Neural crest cell (in vitro differentiated cells): ENCODE results near the gene HGS. TPM values are rescaled to one million over a fixed set of nuclear protein-coding genes. Genes with fewer than 3 reads are reported as not detected.

Source experiments
- DNase-seq: peaks from one replicate; pipeline ENCODE4 v3.0.0; 2021; ENCODE audit warnings: low read depth, mixed read lengths, low spot score
- H3K27ac Mint-ChIP-seq: one replicate; pipeline ENCODE4 v1.8.0; 2021; ENCODE audit warnings: mild to moderate bottlenecking, mixed read lengths; ENCODE audit not compliant: unreplicated experiment
- H3K27me3 Mint-ChIP-seq: 2 replicates; pipeline ENCODE4 v1.8.0; 2021; ENCODE audit warnings: low read depth, mild to moderate bottlenecking, mixed read lengths
- H3K36me3 Mint-ChIP-seq: 2 replicates; pipeline ENCODE4 v1.8.0; 2021; ENCODE audit warnings: low read depth, mild to moderate bottlenecking, mixed read lengths
- H3K4me1 Mint-ChIP-seq: 2 replicates; pipeline ENCODE4 v1.8.0; 2021; ENCODE audit warnings: mixed read lengths
- H3K4me3 Mint-ChIP-seq: one replicate; pipeline ENCODE4 v1.8.0; 2021; ENCODE audit warnings: mild to moderate bottlenecking, mixed read lengths
- H3K9me3 Mint-ChIP-seq: 2 replicates; pipeline ENCODE4 v1.8.0; 2021; ENCODE audit warnings: mixed read lengths
- total RNA-seq: library from RNA; stranded (reverse); gene quantifications from 2 replicates; pipeline ENCODE4 v1.2.1, GENCODE V29; 2021
- TF ChIP-seq, protein P1 (sequence below): fragments of 200-600 bp; sonication (generic); conservative IDR thresholded peaks from 2 replicates; pipeline ENCODE4 v1.5.0; 2021; ENCODE audit warnings: antibody characterized with exemption, mild to moderate bottlenecking

The HGS gene
- total RNA-seq, 1 donor from 2014 or later = 103 TPM

DNA sequence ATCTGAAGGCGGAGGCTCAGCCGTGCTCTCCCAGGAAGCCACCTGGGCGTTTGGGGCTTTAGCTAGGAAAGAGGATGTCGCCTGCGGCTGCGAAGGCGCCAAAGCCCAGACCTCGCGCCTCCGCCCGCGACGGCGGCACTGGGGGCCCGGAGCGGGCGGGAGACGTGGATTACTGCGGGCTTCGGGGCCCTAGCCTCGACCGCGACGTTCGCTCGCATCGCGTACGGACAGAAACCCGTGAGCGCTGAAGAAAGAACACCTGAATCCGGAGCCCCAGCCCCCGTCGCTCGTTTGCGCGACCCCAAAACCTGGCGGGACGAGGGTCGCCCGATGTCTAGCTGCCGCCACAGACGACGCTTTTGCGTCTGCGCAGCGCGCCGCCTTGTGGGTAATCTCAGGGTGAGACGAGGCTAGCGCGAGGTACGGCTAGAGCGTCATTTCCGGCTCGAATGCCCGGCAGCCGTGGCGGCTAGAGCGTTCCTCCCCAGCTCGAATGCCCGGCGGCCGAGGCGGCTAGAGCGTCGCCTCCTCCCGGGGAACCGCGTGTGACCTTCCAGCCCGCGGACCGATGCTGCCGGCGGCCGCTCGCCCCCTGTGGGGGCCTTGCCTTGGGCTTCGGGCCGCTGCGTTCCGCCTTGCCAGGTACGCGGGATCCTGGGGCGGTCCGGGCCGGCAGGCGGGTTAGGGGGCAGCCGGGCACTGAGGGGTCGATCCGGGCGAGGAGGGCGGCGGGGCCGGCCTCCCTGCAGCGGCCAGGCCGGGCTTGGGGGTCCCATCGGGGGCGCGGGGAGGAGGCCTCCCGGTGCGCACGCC is 19.3 kb downstream of the HGS start, which contains the start of gene MRPL12:
MRPL12 (plus strand) TSS at position 434 of the 813 bp plus-strand sequence; CDS start at position 569, 135 bp downstream.
- TF ChIP-seq, protein P1, sequence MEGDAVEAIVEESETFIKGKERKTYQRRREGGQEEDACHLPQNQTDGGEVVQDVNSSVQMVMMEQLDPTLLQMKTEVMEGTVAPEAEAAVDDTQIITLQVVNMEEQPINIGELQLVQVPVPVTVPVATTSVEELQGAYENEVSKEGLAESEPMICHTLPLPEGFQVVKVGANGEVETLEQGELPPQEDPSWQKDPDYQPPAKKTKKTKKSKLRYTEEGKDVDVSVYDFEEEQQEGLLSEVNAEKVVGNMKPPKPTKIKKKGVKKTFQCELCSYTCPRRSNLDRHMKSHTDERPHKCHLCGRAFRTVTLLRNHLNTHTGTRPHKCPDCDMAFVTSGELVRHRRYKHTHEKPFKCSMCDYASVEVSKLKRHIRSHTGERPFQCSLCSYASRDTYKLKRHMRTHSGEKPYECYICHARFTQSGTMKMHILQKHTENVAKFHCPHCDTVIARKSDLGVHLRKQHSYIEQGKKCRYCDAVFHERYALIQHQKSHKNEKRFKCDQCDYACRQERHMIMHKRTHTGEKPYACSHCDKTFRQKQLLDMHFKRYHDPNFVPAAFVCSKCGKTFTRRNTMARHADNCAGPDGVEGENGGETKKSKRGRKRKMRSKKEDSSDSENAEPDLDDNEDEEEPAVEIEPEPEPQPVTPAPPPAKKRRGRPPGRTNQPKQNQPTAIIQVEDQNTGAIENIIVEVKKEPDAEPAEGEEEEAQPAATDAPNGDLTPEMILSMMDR = peak; percentile 45
- Mint-ChIP-seq H3K27me3 (no peaks in the 10 kb centered on the region), H3K27ac (peak within 1 kb of the TSS; percentile 96), H3K9me3 (no peaks in the 10 kb centered on the region), H3K36me3 (peaks cover 13% of the 10 kb centered on the region), H3K4me1 (peaks cover 6% of the 10 kb centered on the region), H3K4me3 (peak within 1 kb of the TSS; percentile 96)
- peak; percentile 93 for DNase-seq

DNA sequence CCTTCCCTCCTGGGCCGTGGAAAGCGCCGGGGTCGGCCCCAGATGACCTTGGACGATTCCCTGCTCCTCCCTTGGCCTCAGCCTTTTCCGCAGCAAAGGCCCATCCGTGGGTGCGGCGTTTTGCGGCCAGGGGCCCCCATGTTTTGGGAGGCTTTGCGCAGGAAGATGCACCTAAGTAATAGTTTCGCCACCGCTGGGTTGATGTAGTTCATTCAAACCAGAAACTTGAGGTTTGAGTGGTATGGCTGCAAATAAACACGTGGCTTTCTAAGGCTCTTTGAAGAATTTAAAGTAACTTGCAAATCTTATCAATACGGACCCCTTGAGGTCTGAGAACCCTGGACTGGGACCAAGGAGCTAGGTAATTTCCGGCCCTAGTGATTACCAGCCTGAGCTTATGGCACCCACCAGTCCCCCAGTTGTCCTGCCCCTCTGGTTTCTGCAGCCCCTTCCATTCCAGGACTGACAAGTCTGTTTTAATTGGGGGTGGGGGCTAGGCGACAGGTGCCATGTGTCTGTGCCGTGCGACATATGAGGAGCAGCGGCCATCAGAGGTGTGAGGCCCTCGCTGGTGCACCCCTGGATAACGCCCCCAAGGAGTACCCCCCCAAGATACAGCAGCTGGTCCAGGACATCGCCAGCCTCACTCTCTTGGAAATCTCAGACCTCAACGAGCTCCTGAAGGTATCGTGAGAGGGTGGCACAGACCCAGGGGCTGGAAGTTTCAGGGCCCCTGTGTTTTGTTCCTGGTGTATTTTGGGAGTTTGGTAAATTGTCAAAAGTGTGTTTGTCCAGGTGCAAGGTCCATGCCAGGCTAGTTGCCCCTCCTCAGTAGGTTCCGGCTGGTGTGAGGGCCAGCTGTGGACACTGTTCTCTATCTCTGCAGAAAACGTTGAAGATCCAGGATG is 20.2 kb downstream of the HGS start:
- peaks cover 11% of the 10 kb centered on the region for H3K36me3 Mint-ChIP-seq

DNA sequence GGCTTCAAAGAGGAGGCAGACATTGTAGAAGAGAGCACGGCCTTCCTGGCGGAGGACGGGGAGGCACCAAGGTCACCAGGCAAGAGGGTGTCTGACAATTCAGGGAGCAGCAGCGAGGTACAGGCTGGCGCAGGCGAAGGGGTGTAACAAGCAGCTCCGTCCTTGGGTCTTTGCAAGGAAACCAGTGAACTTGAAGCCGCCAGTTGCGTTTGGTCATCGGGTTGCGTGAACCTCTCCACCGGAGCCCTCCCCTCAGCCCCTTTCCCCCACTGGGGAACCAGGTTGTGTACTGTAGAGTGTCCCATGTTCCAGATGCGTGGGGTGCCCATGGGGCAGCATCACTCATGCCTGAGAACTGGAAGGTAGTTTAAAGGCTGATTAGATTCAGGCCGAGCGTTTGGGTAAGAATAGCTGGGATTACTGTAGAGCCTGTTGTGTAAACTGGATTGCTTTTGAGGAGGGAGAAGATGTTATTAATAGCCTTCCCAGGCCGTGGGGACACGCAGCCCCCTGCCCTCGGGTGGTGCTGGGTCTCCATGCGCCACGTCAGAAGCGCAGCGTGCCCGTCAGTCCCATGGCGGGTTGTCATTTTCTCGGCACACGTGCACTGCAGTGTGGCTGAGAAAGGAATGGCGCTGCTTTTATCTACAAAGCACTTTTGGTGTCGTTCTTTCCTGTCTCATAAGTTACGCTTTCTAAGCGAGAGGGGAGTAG is 21.9 kb downstream of the HGS start:
- Mint-ChIP-seq H3K4me3 (peak overlapping the region; percentile 80), H3K27me3 (peaks cover 13% of the 10 kb centered on the region), H3K36me3 (peaks cover 9% of the 10 kb centered on the region), H3K4me1 (peaks cover 8% of the 10 kb centered on the region), H3K27ac (no peak overlapping the region), H3K9me3 (no peaks in the 10 kb centered on the region)
- TF ChIP-seq, protein P1 = no peak
- DNase-seq = no peak

More for the DNA sequence above, 20.2 kb downstream of the HGS start:
- peaks cover 1% of the 10 kb centered on the region for H3K27me3 Mint-ChIP-seq
- no peaks in the 10 kb centered on the region for H3K9me3 Mint-ChIP-seq
- DNase-seq = no peak
- peaks cover 6% of the 10 kb centered on the region for H3K4me1 Mint-ChIP-seq
- peak overlapping the region; percentile 90 for H3K4me3 Mint-ChIP-seq
- H3K27ac Mint-ChIP-seq = no peak overlapping the region
- TF ChIP-seq, protein P1 = no peak

DNA sequence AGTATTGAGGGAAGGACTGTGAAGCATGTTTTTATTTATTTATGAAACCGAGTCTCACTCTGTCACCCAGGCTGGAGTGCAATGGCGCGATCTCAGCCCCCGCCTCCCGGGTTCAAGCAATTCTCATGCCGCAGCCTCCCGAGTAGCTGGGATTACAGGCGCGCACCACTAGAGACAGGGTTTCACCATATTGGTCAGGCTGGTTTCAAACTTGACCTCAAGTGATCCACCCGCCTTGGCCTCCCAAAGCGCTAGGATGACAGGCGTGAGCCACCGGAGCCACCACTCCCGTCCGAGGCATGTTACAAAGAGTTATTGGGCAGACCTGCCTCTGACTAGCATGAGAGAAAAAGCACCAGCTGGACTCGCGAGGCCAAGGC is 22.4 kb downstream of the HGS start:
- Mint-ChIP-seq H3K36me3 (peaks cover 9% of the 10 kb centered on the region), H3K27ac (peak overlapping the region; percentile 62), H3K4me3 (peak overlapping the region; percentile 80), H3K4me1 (peaks cover 13% of the 10 kb centered on the region), H3K27me3 (peaks cover 18% of the 10 kb centered on the region), H3K9me3 (no peaks in the 10 kb centered on the region)
- DNase-seq = no peak
- TF ChIP-seq, protein P1 = no peak
